Mononuclear cell (primary cell): ENCODE data around the gene CFP. TPM values are rescaled to one million over a fixed set of nuclear protein-coding genes. Genes with fewer than 3 reads are reported as not detected.
"Not testable (repeated sequence)": the region's sequence is repeated elsewhere in the genome, so short reads cannot be mapped to it uniquely, and the experiment has no call there.

Experiments
- H3K27me3 ChIP-seq: 2 replicates; pipeline ENCODE4 v1.6.0; 2011; ENCODE audit warnings: low read length, control low read depth; ENCODE audit not compliant: insufficient read depth
- H3K4me1 ChIP-seq: 2 replicates; pipeline ENCODE4 v1.5.1; 2011; ENCODE audit warnings: mild to moderate bottlenecking, low read length, control low read depth; ENCODE audit not compliant: insufficient read depth
- H3K4me3 ChIP-seq: 2 replicates; pipeline ENCODE4 v1.5.1; 2011; ENCODE audit warnings: mild to moderate bottlenecking, low read length, moderate library complexity
- H3K9me3 ChIP-seq: 2 replicates; pipeline ENCODE4 v1.5.1; 2011; ENCODE audit warnings: low read depth, mild to moderate bottlenecking, control low read depth, low read length
- total RNA-seq: library from RNA; depleted of rRNA; stranded (reverse); fragments of >200 nt; gene quantifications from one replicate; pipeline ENCODE4 v1.2.3, GENCODE V29; 2012

CFP gene
- total RNA-seq, 1 donor = 139 TPM

- no peak overlapping the region for H3K4me3 ChIP-seq
- H3K9me3 ChIP-seq = no peaks in the 10 kb centered on the region
- peaks cover 22% of the 10 kb centered on the region for H3K4me1 ChIP-seq
- no peaks in the 10 kb centered on the region for H3K27me3 ChIP-seq
Observed at GRCh38 chrX:47621851-47622250, 7.9 kb downstream of the CFP start.

- Histone ChIP-seq H3K27me3 (no peaks in the 10 kb centered on the region), H3K4me1 (peaks cover 18% of the 10 kb centered on the region), H3K4me3 (no peak overlapping the region), H3K9me3 (no peaks in the 10 kb centered on the region)
Observed at GRCh38 chrX:47620303-47620685, 9.4 kb downstream of the CFP start.

GRCh38 chrX:47619486-47620302 lies 10.0 kb downstream of the CFP start, which contains the start of gene SYN1:
Gene SYN1, minus strand, starts transcription at chrX:47619857. Its CDS starts 129 bp downstream, at chrX:47619728.
- H3K4me3 ChIP-seq = peak within 1 kb of the TSS; percentile 6
- peaks cover 18% of the 10 kb centered on the region for H3K4me1 ChIP-seq
- no peaks in the 10 kb centered on the region for H3K9me3 ChIP-seq
- H3K27me3 ChIP-seq = no peaks in the 10 kb centered on the region

GRCh38 chrX:47618923-47619485 lies 10.7 kb downstream of the CFP start:
- Histone ChIP-seq H3K27me3 (no peaks in the 10 kb centered on the region), H3K9me3 (no peaks in the 10 kb centered on the region), H3K4me3 (no peak overlapping the region), H3K4me1 (peaks cover 16% of the 10 kb centered on the region)

- Histone ChIP-seq H3K27me3 (no peaks in the 10 kb centered on the region), H3K4me3 (no peak overlapping the region), H3K4me1 (peaks cover 4% of the 10 kb centered on the region), H3K9me3 (no peaks in the 10 kb centered on the region)
Observed at GRCh38 chrX:47614618-47615017, 15.1 kb downstream of the CFP start.

GRCh38 chrX:47613082-47613481 lies 16.6 kb downstream of the CFP start:
- Histone ChIP-seq H3K4me1 (peaks cover 7% of the 10 kb centered on the region), H3K4me3 (no peak overlapping the region), H3K9me3 (no peaks in the 10 kb centered on the region), H3K27me3 (no peaks in the 10 kb centered on the region)

GRCh38 chrX:47612418-47612817 lies 17.3 kb downstream of the CFP start:
- no peak overlapping the region for H3K4me3 ChIP-seq
- peaks cover 7% of the 10 kb centered on the region for H3K4me1 ChIP-seq
- no peaks in the 10 kb centered on the region for H3K9me3 ChIP-seq
- no peaks in the 10 kb centered on the region for H3K27me3 ChIP-seq

- H3K27me3 ChIP-seq = no peaks in the 10 kb centered on the region
- no peak overlapping the region for H3K4me3 ChIP-seq
- peaks cover 7% of the 10 kb centered on the region for H3K4me1 ChIP-seq
- H3K9me3 ChIP-seq = no peaks in the 10 kb centered on the region
Observed at GRCh38 chrX:47611926-47612325, 17.8 kb downstream of the CFP start.

GRCh38 chrX:47611489-47611888 lies 18.2 kb downstream of the CFP start:
- Histone ChIP-seq H3K4me3 (no peak overlapping the region), H3K27me3 (no peaks in the 10 kb centered on the region), H3K4me1 (peaks cover 7% of the 10 kb centered on the region), H3K9me3 (no peaks in the 10 kb centered on the region)

- no peaks in the 10 kb centered on the region for H3K27me3 ChIP-seq
- no peak overlapping the region for H3K4me3 ChIP-seq
- peaks cover 7% of the 10 kb centered on the region for H3K4me1 ChIP-seq
- H3K9me3 ChIP-seq = no peaks in the 10 kb centered on the region
Observed at GRCh38 chrX:47610511-47610910, 19.2 kb downstream of the CFP start.

GRCh38 chrX:47608130-47608810 lies 21.5 kb downstream of the CFP start:
- peaks cover 7% of the 10 kb centered on the region for H3K4me1 ChIP-seq
- H3K4me3 ChIP-seq = no peak overlapping the region

GRCh38 chrX:47607091-47607490 lies 22.6 kb downstream of the CFP start:
- no peak overlapping the region for H3K4me3 ChIP-seq
- H3K9me3 ChIP-seq = no peaks in the 10 kb centered on the region

More at GRCh38 chrX:47608130-47608810, 21.5 kb downstream of the CFP start:
- Histone ChIP-seq H3K9me3 (no peaks in the 10 kb centered on the region), H3K27me3 (no peaks in the 10 kb centered on the region)

GRCh38 chrX:47605024-47605423 lies 24.7 kb downstream of the CFP start:
- H3K4me1 ChIP-seq = peaks cover 7% of the 10 kb centered on the region
- no peaks in the 10 kb centered on the region for H3K9me3 ChIP-seq

More at GRCh38 chrX:47607091-47607490, 22.6 kb downstream of the CFP start:
- Histone ChIP-seq H3K4me1 (peaks cover 7% of the 10 kb centered on the region), H3K27me3 (no peaks in the 10 kb centered on the region)

GRCh38 chrX:47603125-47603524 lies 26.6 kb downstream of the CFP start:
- H3K4me1 ChIP-seq, H3K4me3 ChIP-seq, H3K9me3 ChIP-seq, H3K27me3 ChIP-seq: not testable (repeated sequence)

More at GRCh38 chrX:47605024-47605423, 24.7 kb downstream of the CFP start:
- Histone ChIP-seq H3K27me3 (no peaks in the 10 kb centered on the region), H3K4me3 (no peak overlapping the region)

- H3K27me3 ChIP-seq = no peaks in the 10 kb centered on the region
- no peak overlapping the region for H3K4me3 ChIP-seq
Observed at GRCh38 chrX:47597222-47597621, 32.5 kb downstream of the CFP start.

More at GRCh38 chrX:47597222-47597621, 32.5 kb downstream of the CFP start:
- Histone ChIP-seq H3K4me1 (no peaks in the 10 kb centered on the region), H3K9me3 (no peaks in the 10 kb centered on the region)
